HFF-Myc (cell line): ENCODE data around the gene NEGR1.

Experiments
- DNase-seq: peaks from one replicate; pipeline ENCODE4 v3.0.0-alpha.2; 2011; ENCODE audit warnings: low read depth; ENCODE audit errors: extremely low read depth
- H3K4me3 ChIP-seq: replicated peaks from 2 replicates; pipeline ENCODE4 v1.5.1; 2011; ENCODE audit warnings: low read depth, mild to moderate bottlenecking, control low read depth, low read length
- TF ChIP-seq, protein P1 (sequence below): IDR thresholded peaks from 2 replicates; pipeline ENCODE4 v1.5.1; 2012; ENCODE audit warnings: mild to moderate bottlenecking, low read depth, low read length, control low read depth; ENCODE audit errors: missing control alignments

The NEGR1 gene

DNA sequence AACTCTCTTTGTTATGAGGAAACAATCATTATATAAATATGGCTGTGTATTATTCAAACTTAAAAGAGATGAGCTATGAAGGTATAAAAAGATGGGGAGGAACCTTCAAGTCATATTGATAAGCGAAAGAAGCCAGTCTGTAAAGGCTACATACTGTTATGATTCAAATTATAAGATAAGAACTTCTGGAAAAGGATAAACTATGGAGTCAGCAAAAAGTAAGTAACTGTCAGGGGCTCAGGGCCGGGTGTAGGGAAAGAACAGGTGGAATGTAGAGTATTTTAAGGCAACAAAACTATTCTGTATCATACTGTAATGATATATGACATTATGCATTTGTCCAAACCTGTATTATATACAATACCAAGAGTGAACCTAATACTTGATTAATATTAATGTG, 628.4 kb downstream of the NEGR1 start:
- TF ChIP-seq, protein P1, sequence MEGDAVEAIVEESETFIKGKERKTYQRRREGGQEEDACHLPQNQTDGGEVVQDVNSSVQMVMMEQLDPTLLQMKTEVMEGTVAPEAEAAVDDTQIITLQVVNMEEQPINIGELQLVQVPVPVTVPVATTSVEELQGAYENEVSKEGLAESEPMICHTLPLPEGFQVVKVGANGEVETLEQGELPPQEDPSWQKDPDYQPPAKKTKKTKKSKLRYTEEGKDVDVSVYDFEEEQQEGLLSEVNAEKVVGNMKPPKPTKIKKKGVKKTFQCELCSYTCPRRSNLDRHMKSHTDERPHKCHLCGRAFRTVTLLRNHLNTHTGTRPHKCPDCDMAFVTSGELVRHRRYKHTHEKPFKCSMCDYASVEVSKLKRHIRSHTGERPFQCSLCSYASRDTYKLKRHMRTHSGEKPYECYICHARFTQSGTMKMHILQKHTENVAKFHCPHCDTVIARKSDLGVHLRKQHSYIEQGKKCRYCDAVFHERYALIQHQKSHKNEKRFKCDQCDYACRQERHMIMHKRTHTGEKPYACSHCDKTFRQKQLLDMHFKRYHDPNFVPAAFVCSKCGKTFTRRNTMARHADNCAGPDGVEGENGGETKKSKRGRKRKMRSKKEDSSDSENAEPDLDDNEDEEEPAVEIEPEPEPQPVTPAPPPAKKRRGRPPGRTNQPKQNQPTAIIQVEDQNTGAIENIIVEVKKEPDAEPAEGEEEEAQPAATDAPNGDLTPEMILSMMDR = no peak
- no peak for DNase-seq
- no peak overlapping the region for H3K4me3 ChIP-seq

DNA sequence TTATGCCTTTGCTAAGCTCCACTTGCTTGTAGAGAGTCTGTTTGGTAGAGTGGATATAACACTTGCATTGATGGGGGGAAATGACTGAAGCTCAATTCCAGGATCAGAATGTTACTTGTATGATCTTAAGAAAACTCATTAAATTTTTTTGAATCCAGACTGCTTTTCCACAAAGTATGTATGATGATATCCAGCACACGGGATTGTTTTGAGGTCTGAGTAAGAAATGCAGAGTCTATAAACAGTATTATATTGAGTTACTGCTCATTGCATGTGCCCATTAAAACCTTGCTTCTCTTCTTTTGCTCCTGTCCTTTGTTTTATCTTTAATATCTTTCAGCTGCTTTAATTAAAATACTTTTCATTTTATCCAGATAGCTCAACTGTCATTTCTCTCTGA, 631.1 kb downstream of the NEGR1 start:
- no peak for DNase-seq
- TF ChIP-seq, protein P1 = no peak
- no peak overlapping the region for H3K4me3 ChIP-seq

DNA sequence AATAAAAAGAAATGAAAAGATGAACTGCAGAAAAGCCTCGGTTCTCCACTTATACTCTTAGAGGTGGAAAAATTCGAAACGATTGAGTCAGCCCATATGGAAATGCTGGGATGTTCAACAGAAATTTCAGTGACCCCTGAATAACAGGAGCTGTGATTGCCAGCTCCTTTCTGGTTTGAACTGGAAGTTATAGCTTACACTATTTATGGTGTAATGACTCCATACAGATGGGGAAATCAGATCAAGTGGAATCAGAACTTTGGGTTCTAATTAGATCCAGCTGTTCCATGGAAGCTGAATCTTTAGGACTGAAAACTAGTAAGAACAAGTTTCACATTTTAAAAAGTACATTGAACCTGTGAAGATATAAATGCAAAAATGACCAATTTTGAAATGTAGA, 632.2 kb downstream of the NEGR1 start:
- H3K4me3 ChIP-seq = no peak overlapping the region
- TF ChIP-seq, protein P1 = no peak
- DNase-seq = peak; percentile 61

DNA sequence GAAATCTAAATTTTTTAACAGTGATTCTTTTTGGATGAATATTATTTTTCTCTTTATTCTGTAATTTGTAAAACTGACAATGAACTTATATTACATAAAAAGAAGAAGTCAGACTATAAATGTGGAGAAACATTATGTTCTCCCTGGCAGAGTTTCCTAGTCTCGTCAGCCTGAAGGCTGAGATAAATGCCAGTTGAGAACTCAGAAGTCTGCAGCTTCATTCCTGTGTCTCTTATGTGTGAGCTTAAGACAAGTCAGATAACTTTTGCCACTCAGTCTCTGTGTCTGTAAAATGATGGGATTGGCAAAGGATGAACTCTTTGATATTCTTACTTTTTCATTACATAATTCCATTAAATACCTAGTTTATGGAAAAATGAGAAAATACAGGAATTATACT, 632.7 kb downstream of the NEGR1 start:
- no peak overlapping the region for H3K4me3 ChIP-seq
- DNase-seq = no peak
- TF ChIP-seq, protein P1 = no peak

DNA sequence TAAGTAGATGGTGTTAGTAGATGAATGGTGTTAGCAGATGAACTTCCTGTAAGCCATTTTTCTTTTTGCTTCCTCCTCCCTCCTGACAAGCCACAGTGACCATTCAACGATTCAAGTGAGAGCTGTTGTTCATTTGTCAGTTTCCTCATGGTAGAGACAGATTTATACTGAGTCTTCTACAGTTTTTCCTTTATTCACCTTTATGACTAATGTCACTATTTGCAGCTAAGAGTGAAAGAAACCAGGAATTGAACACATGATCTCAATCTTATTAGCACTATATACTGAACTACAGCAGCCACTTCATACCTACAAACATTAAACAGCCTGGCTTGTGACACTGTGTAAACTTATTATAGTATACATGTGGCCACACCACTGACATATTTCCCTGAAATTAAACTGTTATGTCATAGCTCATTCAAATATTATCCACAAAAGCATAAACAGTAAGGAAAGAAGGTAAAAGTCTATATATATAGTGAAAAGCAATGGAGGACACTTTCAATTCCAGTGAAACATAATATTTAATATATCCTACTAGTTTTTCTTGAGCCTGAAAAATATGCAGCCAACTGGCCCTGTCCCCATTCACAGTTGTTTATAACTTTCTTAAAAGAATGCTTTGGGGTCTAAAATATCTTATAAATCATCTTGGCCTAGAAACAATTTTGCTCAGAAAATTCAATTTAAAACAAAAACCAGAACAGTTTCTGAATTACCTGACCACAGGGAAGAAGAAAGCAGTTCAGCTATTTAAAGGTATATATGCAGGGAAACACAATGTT, 634.6 kb downstream of the NEGR1 start:
- H3K4me3 ChIP-seq = no peak overlapping the region
- DNase-seq = no peak

DNA sequence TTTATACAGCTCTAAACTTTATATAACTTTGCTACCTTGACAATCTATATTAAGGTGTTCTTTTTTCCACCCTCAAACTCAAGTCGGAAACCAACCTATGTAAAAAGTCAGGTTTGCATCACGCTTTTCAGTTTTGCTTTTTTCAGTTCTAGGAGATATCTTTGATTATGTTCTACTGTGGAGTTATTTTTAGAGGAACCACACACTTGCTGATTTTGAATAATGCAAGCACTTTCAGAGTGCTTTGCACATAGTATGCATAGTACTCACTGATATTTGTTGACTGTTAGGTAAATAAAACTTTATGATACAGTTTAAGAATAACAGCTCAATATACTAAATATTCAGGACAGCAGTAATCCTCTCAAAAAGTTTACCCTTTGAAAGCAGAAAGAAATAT, 637.3 kb downstream of the NEGR1 start:
- H3K4me3 ChIP-seq = no peak overlapping the region
- TF ChIP-seq, protein P1 = no peak
- no peak for DNase-seq

More for the DNA sequence above, 634.6 kb downstream of the NEGR1 start:
- TF ChIP-seq, protein P1 = no peak

DNA sequence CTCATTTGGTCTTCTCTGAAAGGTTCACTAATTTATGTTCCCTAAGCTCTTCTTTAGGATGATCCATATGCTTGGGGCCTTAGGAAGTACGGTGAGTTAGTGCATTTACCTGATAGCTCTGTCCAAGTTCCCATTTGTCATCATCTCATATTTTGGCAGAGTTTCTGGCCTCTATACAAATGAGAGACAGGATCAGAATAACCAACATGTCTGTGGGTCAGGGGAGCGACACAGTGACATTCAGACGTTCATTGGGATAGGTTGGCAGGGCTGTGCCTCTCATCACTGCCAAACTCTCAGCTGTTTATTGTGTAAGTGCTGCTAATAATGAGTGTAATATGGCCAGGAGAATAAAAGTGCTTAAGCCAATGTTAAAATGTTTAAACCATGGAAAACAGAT, 640.4 kb downstream of the NEGR1 start:
- TF ChIP-seq, protein P1 = no peak

More for the DNA sequence above, 640.4 kb downstream of the NEGR1 start:
- no peak for DNase-seq
- H3K4me3 ChIP-seq = no peak overlapping the region
